NCI-H187 treated with DMSO at 0.1 percent for 48 hours (cell line): Measurements from ENCODE around the gene ATG4B.

Source experiments
- DNase-seq: peaks from one replicate; lab custom pipeline; 2025; lab: John Stamatoyannopoulos, UW

The ATG4B gene

GRCh38 chr2:241613017-241613780 lies 24.3 kb upstream of the ATG4B start:
- DNase-seq = no peak

- DNase-seq = no peak
These were observed 22.5 kb upstream of the ATG4B start for GRCh38 chr2:241615041-241615440.

GRCh38 chr2:241615522-241616052 lies 21.9 kb upstream of the ATG4B start:
- no peak for DNase-seq

GRCh38 chr2:241616168-241617125 lies 21.0 kb upstream of the ATG4B start:
- no peak for DNase-seq

GRCh38 chr2:241617431-241618154 lies 19.9 kb upstream of the ATG4B start:
- DNase-seq = no peak

GRCh38 chr2:241618296-241618805 lies 19.1 kb upstream of the ATG4B start:
- no peak for DNase-seq

GRCh38 chr2:241618829-241619228 lies 18.7 kb upstream of the ATG4B start:
- no peak for DNase-seq

GRCh38 chr2:241619597-241620418 lies 17.7 kb upstream of the ATG4B start:
- DNase-seq = no peak

- DNase-seq = no peak
These were observed 17.1 kb upstream of the ATG4B start for GRCh38 chr2:241620419-241620769.

GRCh38 chr2:241627675-241628074 lies 9.8 kb upstream of the ATG4B start:
- DNase-seq = no peak

- DNase-seq = no peak
These were observed 7.6 kb upstream of the ATG4B start for GRCh38 chr2:241629762-241630435.

- no peak for DNase-seq
These were observed 4.8 kb upstream of the ATG4B start for GRCh38 chr2:241632478-241633325.

GRCh38 chr2:241633561-241633960 lies 3.9 kb upstream of the ATG4B start:
- DNase-seq = no peak

GRCh38 chr2:241635756-241636155 lies 1.7 kb upstream of the ATG4B start:
- DNase-seq = no peak

- no peak for DNase-seq
These were observed 1.1 kb upstream of the ATG4B start for GRCh38 chr2:241636182-241637017.

GRCh38 chr2:241637795-241638660 lies 535 bp downstream of the ATG4B start:
- no peak for DNase-seq

GRCh38 chr2:241638940-241639339 lies 1.4 kb downstream of the ATG4B start:
- DNase-seq = no peak

- DNase-seq = no peak
These were observed 1.9 kb downstream of the ATG4B start for GRCh38 chr2:241639385-241639784.
